WTC11 (cell line): ENCODE data around the gene ANKRD52. TPM values are rescaled to one million over a fixed set of nuclear protein-coding genes. Genes with fewer than 3 reads are reported as not detected.

Experiments
- ATAC-seq: fragments of 200-7000 bp; cut with Tn5 transposase; 2 replicates; pipeline ENCODE4 v1.10.0; 2021; ENCODE audit warnings: mild to moderate bottlenecking, moderate library complexity
- CTCF ChIA-PET: fragments of 300-600 bp; sonication (Branson Sonifier 250); formaldehyde crosslinking; loops from one replicate; lab custom pipeline; 2021; ENCODE audit warnings: antibody characterized with exemption; lab: Charles Lee
- POLR2A ChIA-PET: fragments of 350-600 bp; sonication (Branson Sonifier 250); formaldehyde crosslinking; loops from one replicate; lab custom pipeline; 2021; ENCODE audit warnings: antibody characterized with exemption; lab: Charles Lee
- DNase-seq: peaks from one replicate; pipeline ENCODE4 v3.0.0; 2021; ENCODE audit warnings: low spot score
- H3K27ac Mint-ChIP-seq: 2 replicates; pipeline ENCODE4 v1.8.0; 2021; ENCODE audit warnings: mixed read lengths
- H3K27me3 Mint-ChIP-seq: 2 replicates; pipeline ENCODE4 v1.8.0; 2021; ENCODE audit warnings: low read depth, mild to moderate bottlenecking, moderate library complexity, mixed read lengths
- H3K36me3 Mint-ChIP-seq: 2 replicates; pipeline ENCODE4 v1.8.0; 2021; ENCODE audit warnings: mixed read lengths
- H3K4me1 Mint-ChIP-seq: 2 replicates; pipeline ENCODE4 v1.8.0; 2022; ENCODE audit warnings: mixed read lengths
- H3K4me3 Mint-ChIP-seq: 2 replicates; pipeline ENCODE4 v1.8.0; 2021; ENCODE audit warnings: mild to moderate bottlenecking, moderate library complexity, mixed read lengths
- H3K9me3 Mint-ChIP-seq: 2 replicates; pipeline ENCODE4 v1.8.0; 2021; ENCODE audit warnings: mixed read lengths
- CREB1 ChIP-seq: sonication (generic); formaldehyde crosslinking; IDR thresholded peaks from 2 replicates; pipeline ENCODE4 v1.8.0; 2023; ENCODE audit warnings: mild to moderate bottlenecking, missing genetic modification reagents
- ELF4 ChIP-seq: sonication (generic); formaldehyde crosslinking; IDR thresholded peaks from 2 replicates; pipeline ENCODE4 v1.8.1; 2022; ENCODE audit warnings: low read depth, mild to moderate bottlenecking, moderate library complexity, missing genetic modification reagents
- FOXK1 ChIP-seq: sonication (generic); formaldehyde crosslinking; IDR thresholded peaks from 2 replicates; pipeline ENCODE4 v1.8.0; 2022; ENCODE audit warnings: mild to moderate bottlenecking, moderate library complexity, missing genetic modification reagents
- FOXP1 ChIP-seq: sonication (generic); formaldehyde crosslinking; IDR thresholded peaks from 2 replicates; pipeline ENCODE4 v1.8.0; 2022; ENCODE audit warnings: missing genetic modification reagents, mild to moderate bottlenecking, moderate library complexity, borderline replicate concordance
- GRHL2 ChIP-seq: fragments of 250-450 bp; sonication (Bioruptor Pico); IDR thresholded peaks from 2 replicates; pipeline ENCODE4 v1.8.0; 2022; ENCODE audit warnings: mild to moderate bottlenecking, moderate library complexity; ENCODE audit not compliant: insufficient replicate concordance, severe bottlenecking
- JAZF1 ChIP-seq: fragments of 250-450 bp; sonication (Bioruptor Pico); IDR thresholded peaks from 2 replicates; pipeline ENCODE4 v1.9.0; 2021; ENCODE audit warnings: moderate library complexity, mild to moderate bottlenecking, inconsistent platforms
- MXD4 ChIP-seq: fragments of 250-450 bp; sonication (Bioruptor Pico); IDR thresholded peaks from 2 replicates; pipeline ENCODE4 v1.8.0; 2021; ENCODE audit warnings: mild to moderate bottlenecking, moderate library complexity, borderline replicate concordance
- NFATC4 ChIP-seq: fragments of 250-450 bp; sonication (Bioruptor Pico); IDR thresholded peaks from 2 replicates; pipeline ENCODE4 v1.9.0; 2021; ENCODE audit warnings: mild to moderate bottlenecking
- NFE2L1 ChIP-seq: sonication (generic); formaldehyde crosslinking; IDR thresholded peaks from 2 replicates; pipeline ENCODE4 v1.8.1; 2023; ENCODE audit warnings: missing genetic modification reagents
- TCF7 ChIP-seq: sonication (generic); formaldehyde crosslinking; IDR thresholded peaks from 2 replicates; pipeline ENCODE4 v1.8.0; 2022; ENCODE audit warnings: mild to moderate bottlenecking, low read depth, missing genetic modification reagents, moderate library complexity
- ZNF219 ChIP-seq: sonication (generic); formaldehyde crosslinking; IDR thresholded peaks from 2 replicates; pipeline ENCODE4 v1.8.0; 2023; ENCODE audit warnings: missing genetic modification reagents, mild to moderate bottlenecking, borderline replicate concordance
- ZNF263 ChIP-seq: sonication (generic); formaldehyde crosslinking; IDR thresholded peaks from 2 replicates; pipeline ENCODE4 v1.8.1; 2022; ENCODE audit warnings: low read depth, mild to moderate bottlenecking, moderate library complexity, missing genetic modification reagents
- ZNF396 ChIP-seq: fragments of 250-450 bp; sonication (Bioruptor Pico); IDR thresholded peaks from 2 replicates; pipeline ENCODE4 v1.8.0; 2021; ENCODE audit warnings: mild to moderate bottlenecking, moderate library complexity, borderline replicate concordance
- total RNA-seq: library from RNA; stranded (reverse); gene quantifications from 3 replicates; pipeline ENCODE4 v1.2.3, GENCODE V29; 2021
- TF ChIP-seq, protein P1 (sequence below): sonication (generic); formaldehyde crosslinking; IDR thresholded peaks from 2 replicates; pipeline ENCODE4 v1.8.1; 2023; ENCODE audit warnings: mild to moderate bottlenecking, missing genetic modification reagents, borderline replicate concordance
- TF ChIP-seq, protein P2 (sequence below): sonication (generic); formaldehyde crosslinking; IDR thresholded peaks from 2 replicates; pipeline ENCODE4 v1.8.0; 2023; ENCODE audit warnings: missing genetic modification reagents
- TF ChIP-seq, protein P3 (sequence below): sonication (generic); formaldehyde crosslinking; IDR thresholded peaks from 2 replicates; pipeline ENCODE4 v1.8.1; 2022; ENCODE audit warnings: low read depth, missing genetic modification reagents, borderline replicate concordance
- TF ChIP-seq, protein P4 (sequence below): sonication (generic); formaldehyde crosslinking; IDR thresholded peaks from 2 replicates; pipeline ENCODE4 v1.8.0; 2022; ENCODE audit warnings: mild to moderate bottlenecking, missing genetic modification reagents
- TF ChIP-seq, protein P5 (sequence below): sonication (generic); formaldehyde crosslinking; IDR thresholded peaks from 2 replicates; pipeline ENCODE4 v1.8.0; 2022; ENCODE audit warnings: mild to moderate bottlenecking, missing genetic modification reagents
- TF ChIP-seq, protein P6 (sequence below): sonication (generic); formaldehyde crosslinking; conservative IDR thresholded peaks from 2 replicates; pipeline ENCODE4 v1.8.1; 2022; ENCODE audit warnings: mild to moderate bottlenecking, missing genetic modification reagents

Gene ANKRD52
- total RNA-seq, 1 experiment from 2014 or later = 41.2 TPM

DNA sequence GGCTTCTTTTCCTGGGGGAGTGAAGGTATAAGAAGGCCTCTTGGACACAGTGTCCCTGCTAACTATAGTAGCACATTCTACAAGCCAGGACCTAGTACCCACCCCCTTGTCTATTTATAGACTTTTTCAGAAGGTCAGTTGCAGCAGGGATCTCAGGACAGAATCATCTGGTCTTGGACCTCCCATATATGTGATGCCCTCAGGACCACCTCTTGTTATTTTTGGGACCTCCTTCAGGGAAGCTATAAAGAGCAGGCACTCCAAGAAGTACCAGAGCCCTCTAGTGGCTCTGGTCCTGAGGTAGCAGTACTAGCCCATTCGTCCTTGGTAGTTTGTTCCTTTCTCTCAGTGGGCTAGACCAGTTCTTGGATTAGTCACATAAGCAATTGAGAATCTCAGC is 12.8 kb upstream of the ANKRD52 start:
- no peak overlapping the region for H3K4me3 Mint-ChIP-seq
- ChIA-PET CTCF (interaction anchor here (0.6 to 1.2 kb wide), 7 partner anchors 13 to 193 kb away, joined by 3 to 10 read pairs (median 4); partner anchors contain the start of genes ANKRD52, CNPY2, IL23A and SMARCC2), POLR2A (no interaction called here)
- no peaks in the 10 kb centered on the region for H3K27me3 Mint-ChIP-seq
- peaks cover 11% of the 10 kb centered on the region for H3K4me1 Mint-ChIP-seq
- TF ChIP-seq GRHL2 (no peak), FOXP1 (CRISPR knock-in tag) (no peak), ZNF219 (CRISPR knock-in tag) (no peak), JAZF1 (CRISPR knock-in tag) (no peak), MXD4 (CRISPR knock-in tag) (no peak), NFE2L1 (CRISPR knock-in tag) (no peak), FOXK1 (CRISPR knock-in tag) (no peak), NFATC4 (CRISPR knock-in tag) (no peak)
- TF ChIP-seq, protein P1, sequence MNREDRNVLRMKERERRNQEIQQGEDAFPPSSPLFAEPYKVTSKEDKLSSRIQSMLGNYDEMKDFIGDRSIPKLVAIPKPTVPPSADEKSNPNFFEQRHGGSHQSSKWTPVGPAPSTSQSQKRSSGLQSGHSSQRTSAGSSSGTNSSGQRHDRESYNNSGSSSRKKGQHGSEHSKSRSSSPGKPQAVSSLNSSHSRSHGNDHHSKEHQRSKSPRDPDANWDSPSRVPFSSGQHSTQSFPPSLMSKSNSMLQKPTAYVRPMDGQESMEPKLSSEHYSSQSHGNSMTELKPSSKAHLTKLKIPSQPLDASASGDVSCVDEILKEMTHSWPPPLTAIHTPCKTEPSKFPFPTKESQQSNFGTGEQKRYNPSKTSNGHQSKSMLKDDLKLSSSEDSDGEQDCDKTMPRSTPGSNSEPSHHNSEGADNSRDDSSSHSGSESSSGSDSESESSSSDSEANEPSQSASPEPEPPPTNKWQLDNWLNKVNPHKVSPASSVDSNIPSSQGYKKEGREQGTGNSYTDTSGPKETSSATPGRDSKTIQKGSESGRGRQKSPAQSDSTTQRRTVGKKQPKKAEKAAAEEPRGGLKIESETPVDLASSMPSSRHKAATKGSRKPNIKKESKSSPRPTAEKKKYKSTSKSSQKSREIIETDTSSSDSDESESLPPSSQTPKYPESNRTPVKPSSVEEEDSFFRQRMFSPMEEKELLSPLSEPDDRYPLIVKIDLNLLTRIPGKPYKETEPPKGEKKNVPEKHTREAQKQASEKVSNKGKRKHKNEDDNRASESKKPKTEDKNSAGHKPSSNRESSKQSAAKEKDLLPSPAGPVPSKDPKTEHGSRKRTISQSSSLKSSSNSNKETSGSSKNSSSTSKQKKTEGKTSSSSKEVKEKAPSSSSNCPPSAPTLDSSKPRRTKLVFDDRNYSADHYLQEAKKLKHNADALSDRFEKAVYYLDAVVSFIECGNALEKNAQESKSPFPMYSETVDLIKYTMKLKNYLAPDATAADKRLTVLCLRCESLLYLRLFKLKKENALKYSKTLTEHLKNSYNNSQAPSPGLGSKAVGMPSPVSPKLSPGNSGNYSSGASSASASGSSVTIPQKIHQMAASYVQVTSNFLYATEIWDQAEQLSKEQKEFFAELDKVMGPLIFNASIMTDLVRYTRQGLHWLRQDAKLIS = no peak
- no peak for DNase-seq
- no peaks in the 10 kb centered on the region for H3K9me3 Mint-ChIP-seq
- no peak overlapping the region; the same call in 1 of the 2 replicates for H3K27ac Mint-ChIP-seq
- H3K36me3 Mint-ChIP-seq = peaks cover 52% of the 10 kb centered on the region
- ATAC-seq = peak; percentile 24

DNA sequence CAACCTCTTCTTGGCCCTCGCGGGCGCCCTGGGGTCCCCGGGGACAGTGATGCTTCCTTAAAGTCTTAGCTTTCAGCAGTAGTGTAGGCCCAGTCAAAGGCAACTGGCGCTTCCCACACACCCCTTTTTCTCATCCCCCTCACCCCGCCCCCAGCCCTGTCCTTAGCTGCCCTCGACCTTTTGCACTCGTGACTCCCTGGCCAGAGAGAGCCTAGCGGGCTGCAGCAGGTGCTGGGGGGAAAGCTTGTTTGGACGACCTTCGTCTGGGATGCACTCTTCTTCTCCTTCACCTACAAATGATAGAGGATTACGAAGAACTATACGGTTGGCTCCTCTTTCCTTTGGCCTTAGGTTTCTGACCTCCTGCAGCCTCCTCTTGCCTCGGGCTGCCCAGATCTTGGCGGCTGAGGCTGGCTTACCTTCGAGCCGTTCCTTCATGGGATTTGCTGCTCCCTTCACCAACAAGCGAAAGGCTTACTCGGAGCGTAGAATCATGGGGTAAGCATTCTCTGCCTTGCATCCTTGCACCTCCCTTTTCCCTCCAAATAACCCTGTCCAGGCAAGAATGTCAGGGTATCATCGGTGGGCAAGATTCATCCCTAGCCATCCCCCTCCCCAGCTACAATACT is 9.4 kb upstream of the ANKRD52 start:
- ATAC-seq (peak; percentile 9), DNase-seq (peak; percentile 28)
- Mint-ChIP-seq H3K9me3 (no peaks in the 10 kb centered on the region), H3K4me1 (peaks cover 14% of the 10 kb centered on the region), H3K4me3 (peak overlapping the region; percentile 84), H3K27me3 (no peaks in the 10 kb centered on the region), H3K36me3 (peaks cover 27% of the 10 kb centered on the region), H3K27ac (0 out of 2 replicates have a peak overlapping the region, but pooled peaks have one; percentile 54)
- POLR2A ChIA-PET = interaction anchor here (0.8 to 2.4 kb wide), 9 partner anchors 9 to 181 kb away, joined by 3 to 13 read pairs (median 3); partner anchors contain the start of genes ANKRD52, RNF41, SMARCC2 and STAT2
- TF ChIP-seq, protein P2, sequence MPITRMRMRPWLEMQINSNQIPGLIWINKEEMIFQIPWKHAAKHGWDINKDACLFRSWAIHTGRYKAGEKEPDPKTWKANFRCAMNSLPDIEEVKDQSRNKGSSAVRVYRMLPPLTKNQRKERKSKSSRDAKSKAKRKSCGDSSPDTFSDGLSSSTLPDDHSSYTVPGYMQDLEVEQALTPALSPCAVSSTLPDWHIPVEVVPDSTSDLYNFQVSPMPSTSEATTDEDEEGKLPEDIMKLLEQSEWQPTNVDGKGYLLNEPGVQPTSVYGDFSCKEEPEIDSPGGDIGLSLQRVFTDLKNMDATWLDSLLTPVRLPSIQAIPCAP = no peak
- TF ChIP-seq, protein P3, sequence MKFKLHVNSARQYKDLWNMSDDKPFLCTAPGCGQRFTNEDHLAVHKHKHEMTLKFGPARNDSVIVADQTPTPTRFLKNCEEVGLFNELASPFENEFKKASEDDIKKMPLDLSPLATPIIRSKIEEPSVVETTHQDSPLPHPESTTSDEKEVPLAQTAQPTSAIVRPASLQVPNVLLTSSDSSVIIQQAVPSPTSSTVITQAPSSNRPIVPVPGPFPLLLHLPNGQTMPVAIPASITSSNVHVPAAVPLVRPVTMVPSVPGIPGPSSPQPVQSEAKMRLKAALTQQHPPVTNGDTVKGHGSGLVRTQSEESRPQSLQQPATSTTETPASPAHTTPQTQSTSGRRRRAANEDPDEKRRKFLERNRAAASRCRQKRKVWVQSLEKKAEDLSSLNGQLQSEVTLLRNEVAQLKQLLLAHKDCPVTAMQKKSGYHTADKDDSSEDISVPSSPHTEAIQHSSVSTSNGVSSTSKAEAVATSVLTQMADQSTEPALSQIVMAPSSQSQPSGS (CRISPR knock-in tag) = no peak
- TF ChIP-seq, protein P4, sequence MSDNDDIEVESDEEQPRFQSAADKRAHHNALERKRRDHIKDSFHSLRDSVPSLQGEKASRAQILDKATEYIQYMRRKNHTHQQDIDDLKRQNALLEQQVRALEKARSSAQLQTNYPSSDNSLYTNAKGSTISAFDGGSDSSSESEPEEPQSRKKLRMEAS = no peak
- TF ChIP-seq, protein P5, sequence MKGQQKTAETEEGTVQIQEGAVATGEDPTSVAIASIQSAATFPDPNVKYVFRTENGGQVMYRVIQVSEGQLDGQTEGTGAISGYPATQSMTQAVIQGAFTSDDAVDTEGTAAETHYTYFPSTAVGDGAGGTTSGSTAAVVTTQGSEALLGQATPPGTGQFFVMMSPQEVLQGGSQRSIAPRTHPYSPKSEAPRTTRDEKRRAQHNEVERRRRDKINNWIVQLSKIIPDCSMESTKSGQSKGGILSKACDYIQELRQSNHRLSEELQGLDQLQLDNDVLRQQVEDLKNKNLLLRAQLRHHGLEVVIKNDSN = no peak
- TF ChIP-seq FOXK1 (CRISPR knock-in tag) (no peak), ZNF396 (CRISPR knock-in tag) (no peak), TCF7 (CRISPR knock-in tag) (no peak), ZNF263 (CRISPR knock-in tag) (no peak), ELF4 (no peak), CREB1 (CRISPR knock-in tag) (no peak)
- TF ChIP-seq, protein P6, sequence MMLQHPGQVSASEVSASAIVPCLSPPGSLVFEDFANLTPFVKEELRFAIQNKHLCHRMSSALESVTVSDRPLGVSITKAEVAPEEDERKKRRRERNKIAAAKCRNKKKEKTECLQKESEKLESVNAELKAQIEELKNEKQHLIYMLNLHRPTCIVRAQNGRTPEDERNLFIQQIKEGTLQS (CRISPR knock-in tag) = no peak
- CTCF ChIA-PET = interaction anchor here (0.8 to 3.9 kb wide), 21 partner anchors 8 to 367 kb away, joined by 3 to 66 read pairs (median 5); partner anchors contain the start of genes ANKRD52, CNPY2, ESYT1 and GLS2
